H7 (cell line): ENCODE measurements around the gene FMN1. TPM values are rescaled to one million over a fixed set of nuclear protein-coding genes. Genes with fewer than 3 reads are reported as not detected.

ENCODE experiments used
- DNase-seq: peaks from one replicate; pipeline ENCODE4 v3.0.0; 2012
- H3K27me3 ChIP-seq: 2 replicates; pipeline ENCODE4 v1.6.0; 2011; ENCODE audit warnings: mild to moderate bottlenecking, low read length; ENCODE audit not compliant: control insufficient read depth, insufficient read depth
- H3K36me3 ChIP-seq: replicated peaks from 2 replicates; pipeline ENCODE4 v1.5.1; 2011; ENCODE audit warnings: low read length; ENCODE audit not compliant: control insufficient read depth, insufficient read depth
- H3K4me3 ChIP-seq: 2 replicates; pipeline ENCODE4 v1.5.1; 2011; ENCODE audit warnings: low read depth, mild to moderate bottlenecking, control low read depth, low read length, moderate library complexity; ENCODE audit not compliant: insufficient read depth
- total RNA-seq: library from RNA; depleted of rRNA; stranded (reverse); fragments of >200 nt; shearing (Covaris generic); gene quantifications from 2 replicates; pipeline ENCODE4 v1.2.3, GENCODE V29; 2014

The FMN1 gene
- total RNA-seq, 1 experiment from 2014 or later = 1.7 TPM

GRCh38 chr15:32870240-32871033 is 324.1 kb downstream of the FMN1 start:
- Histone ChIP-seq H3K36me3 (no peaks in the 10 kb centered on the region), H3K27me3 (no peaks in the 10 kb centered on the region), H3K4me3 (no peak overlapping the region)
- no peak for DNase-seq

- Histone ChIP-seq H3K27me3 (no peaks in the 10 kb centered on the region), H3K4me3 (no peak overlapping the region), H3K36me3 (no peaks in the 10 kb centered on the region)
- DNase-seq = no peak
Observed at GRCh38 chr15:32869776-32870175, 324.7 kb downstream of the FMN1 start.

- H3K36me3 ChIP-seq = no peaks in the 10 kb centered on the region
- no peak overlapping the region for H3K4me3 ChIP-seq
- no peaks in the 10 kb centered on the region for H3K27me3 ChIP-seq
- DNase-seq = no peak
Observed at GRCh38 chr15:32867313-32867626, 327.2 kb downstream of the FMN1 start.

GRCh38 chr15:32866454-32867312 is 327.8 kb downstream of the FMN1 start:
- no peaks in the 10 kb centered on the region for H3K36me3 ChIP-seq
- H3K27me3 ChIP-seq = no peaks in the 10 kb centered on the region
- no peak for DNase-seq
- no peak overlapping the region for H3K4me3 ChIP-seq

GRCh38 chr15:32864841-32865240 is 329.7 kb downstream of the FMN1 start:
- H3K4me3 ChIP-seq = no peak overlapping the region
- no peaks in the 10 kb centered on the region for H3K36me3 ChIP-seq
- no peak for DNase-seq
- no peaks in the 10 kb centered on the region for H3K27me3 ChIP-seq

GRCh38 chr15:32864051-32864450 is 330.5 kb downstream of the FMN1 start:
- Histone ChIP-seq H3K36me3 (no peaks in the 10 kb centered on the region), H3K27me3 (no peaks in the 10 kb centered on the region), H3K4me3 (no peak overlapping the region)
- no peak for DNase-seq

- peak; percentile 51 for DNase-seq
- no peak overlapping the region for H3K4me3 ChIP-seq
- no peaks in the 10 kb centered on the region for H3K27me3 ChIP-seq
- no peaks in the 10 kb centered on the region for H3K36me3 ChIP-seq
Observed at GRCh38 chr15:32861761-32862160, 332.8 kb downstream of the FMN1 start.

- no peaks in the 10 kb centered on the region for H3K27me3 ChIP-seq
- no peak for DNase-seq
- no peak overlapping the region for H3K4me3 ChIP-seq
- no peaks in the 10 kb centered on the region for H3K36me3 ChIP-seq
Observed at GRCh38 chr15:32861174-32861573, 333.3 kb downstream of the FMN1 start.

- no peaks in the 10 kb centered on the region for H3K27me3 ChIP-seq
- no peak for DNase-seq
- H3K36me3 ChIP-seq = no peaks in the 10 kb centered on the region
- H3K4me3 ChIP-seq = no peak overlapping the region
Observed at GRCh38 chr15:32859996-32860395, 334.5 kb downstream of the FMN1 start.

GRCh38 chr15:32859251-32859650 is 335.3 kb downstream of the FMN1 start:
- H3K27me3 ChIP-seq = no peaks in the 10 kb centered on the region
- no peak overlapping the region for H3K4me3 ChIP-seq
- DNase-seq = no peak
- H3K36me3 ChIP-seq = no peaks in the 10 kb centered on the region

- no peak for DNase-seq
Observed at GRCh38 chr15:32857732-32858131, 336.8 kb downstream of the FMN1 start.

GRCh38 chr15:32856753-32857152 is 337.8 kb downstream of the FMN1 start:
- Histone ChIP-seq H3K4me3 (no peak overlapping the region), H3K36me3 (no peaks in the 10 kb centered on the region), H3K27me3 (no peaks in the 10 kb centered on the region)
- no peak for DNase-seq

More at GRCh38 chr15:32857732-32858131, 336.8 kb downstream of the FMN1 start:
- Histone ChIP-seq H3K36me3 (no peaks in the 10 kb centered on the region), H3K27me3 (no peaks in the 10 kb centered on the region), H3K4me3 (no peak overlapping the region)

GRCh38 chr15:32855942-32856341 is 338.6 kb downstream of the FMN1 start:
- Histone ChIP-seq H3K4me3 (no peak overlapping the region), H3K27me3 (no peaks in the 10 kb centered on the region), H3K36me3 (no peaks in the 10 kb centered on the region)
- DNase-seq = peak; percentile 33

- no peak overlapping the region for H3K4me3 ChIP-seq
- peak; percentile 38 for DNase-seq
- no peaks in the 10 kb centered on the region for H3K36me3 ChIP-seq
- no peaks in the 10 kb centered on the region for H3K27me3 ChIP-seq
Observed at GRCh38 chr15:32853592-32853991, 340.9 kb downstream of the FMN1 start.

- Histone ChIP-seq H3K4me3 (no peak overlapping the region), H3K36me3 (no peaks in the 10 kb centered on the region), H3K27me3 (no peaks in the 10 kb centered on the region)
- no peak for DNase-seq
Observed at GRCh38 chr15:32852771-32853170, 341.7 kb downstream of the FMN1 start.
